ENCODE measurements around the gene KIAA1671. TPM values are rescaled to one million over a fixed set of nuclear protein-coding genes. Genes with fewer than 3 reads are reported as not detected.

KIAA1671 gene
- total and polyA plus RNA-seq, 4 donors = 8.7 to 35.9 (median 19.1) TPM

DNA sequence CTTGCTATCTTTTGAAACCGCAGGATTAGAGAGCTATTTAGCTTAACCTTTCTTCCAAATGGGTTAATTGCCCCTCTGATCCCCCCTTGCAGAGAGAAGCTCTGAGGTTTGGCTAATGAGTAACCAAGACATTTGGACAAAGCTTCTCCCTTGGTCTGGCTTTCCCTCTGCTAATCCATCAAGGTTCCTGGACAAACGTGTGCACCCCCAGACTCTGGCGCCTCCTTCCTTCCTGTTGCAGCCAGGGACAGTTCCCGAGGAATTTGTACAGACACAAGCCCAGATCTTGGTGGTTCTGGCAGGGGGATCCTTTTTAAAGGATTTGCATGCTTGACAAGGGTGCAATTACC is 1.6 kb downstream of the KIAA1671 start:
- WGBS = 30% methylated on average over 4 of the region's 4 CpGs
- DNase-seq (ENCODE audit: low spot score) = no peak
- Histone ChIP-seq H3K9ac (ENCODE audit: low read depth in 1 of 2, low read length in 2 of 2) (peak overlapping the region; percentile 36 to 58), H3K36me3 (ENCODE audit: control insufficient read depth in 4 of 4, insufficient read depth in 3 of 4, low read depth in 1 of 4, low read length in 3 of 4) (no peaks in the 10 kb centered on the region), H3K9me3 (ENCODE audit: control insufficient read depth in 4 of 4, low read length in 3 of 4) (no peaks in the 10 kb centered on the region), H3K27ac (ENCODE audit: low read depth in 1 of 2, low read length in 2 of 2) (peak overlapping the region in 1 of 2 donors; percentile 90), H3K4me3 (ENCODE audit: low read depth in 1 of 3, low read length in 3 of 3) (peak overlapping the region in 2 of 3 donors; percentile 75 to 82), H3K27me3 (ENCODE audit: control insufficient read depth in 4 of 4, insufficient read depth in 4 of 4, low read length in 3 of 4) (no peaks in the 10 kb centered on the region), H3K4me1 (ENCODE audit: control insufficient read depth in 4 of 4, insufficient read depth in 4 of 4, low read length in 3 of 4) (peaks cover 7 to 31% (median 18%) of the 10 kb centered on the region in 4 donors)
- TF ChIP-seq FOXA1 (IDR thresholded peaks at IDR 0.05) = no peak
- TF ChIP-seq SP1 (IDR thresholded peaks at IDR 0.05) = no peak
- TF ChIP-seq, protein P1, sequence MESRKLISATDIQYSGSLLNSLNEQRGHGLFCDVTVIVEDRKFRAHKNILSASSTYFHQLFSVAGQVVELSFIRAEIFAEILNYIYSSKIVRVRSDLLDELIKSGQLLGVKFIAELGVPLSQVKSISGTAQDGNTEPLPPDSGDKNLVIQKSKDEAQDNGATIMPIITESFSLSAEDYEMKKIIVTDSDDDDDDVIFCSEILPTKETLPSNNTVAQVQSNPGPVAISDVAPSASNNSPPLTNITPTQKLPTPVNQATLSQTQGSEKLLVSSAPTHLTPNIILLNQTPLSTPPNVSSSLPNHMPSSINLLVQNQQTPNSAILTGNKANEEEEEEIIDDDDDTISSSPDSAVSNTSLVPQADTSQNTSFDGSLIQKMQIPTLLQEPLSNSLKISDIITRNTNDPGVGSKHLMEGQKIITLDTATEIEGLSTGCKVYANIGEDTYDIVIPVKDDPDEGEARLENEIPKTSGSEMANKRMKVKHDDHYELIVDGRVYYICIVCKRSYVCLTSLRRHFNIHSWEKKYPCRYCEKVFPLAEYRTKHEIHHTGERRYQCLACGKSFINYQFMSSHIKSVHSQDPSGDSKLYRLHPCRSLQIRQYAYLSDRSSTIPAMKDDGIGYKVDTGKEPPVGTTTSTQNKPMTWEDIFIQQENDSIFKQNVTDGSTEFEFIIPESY (IDR thresholded peaks at IDR 0.05) = no peak
- no peak for TF ChIP-seq RAD21 (IDR thresholded peaks at IDR 0.05)
- no peak for TF ChIP-seq YY1 (IDR thresholded peaks at IDR 0.05)
- TF ChIP-seq HNF4A (conservative IDR thresholded peaks at IDR 0.05) = no peak
- TF ChIP-seq NR2F2 (IDR thresholded peaks at IDR 0.05) = no peak
- TF ChIP-seq, protein P2, sequence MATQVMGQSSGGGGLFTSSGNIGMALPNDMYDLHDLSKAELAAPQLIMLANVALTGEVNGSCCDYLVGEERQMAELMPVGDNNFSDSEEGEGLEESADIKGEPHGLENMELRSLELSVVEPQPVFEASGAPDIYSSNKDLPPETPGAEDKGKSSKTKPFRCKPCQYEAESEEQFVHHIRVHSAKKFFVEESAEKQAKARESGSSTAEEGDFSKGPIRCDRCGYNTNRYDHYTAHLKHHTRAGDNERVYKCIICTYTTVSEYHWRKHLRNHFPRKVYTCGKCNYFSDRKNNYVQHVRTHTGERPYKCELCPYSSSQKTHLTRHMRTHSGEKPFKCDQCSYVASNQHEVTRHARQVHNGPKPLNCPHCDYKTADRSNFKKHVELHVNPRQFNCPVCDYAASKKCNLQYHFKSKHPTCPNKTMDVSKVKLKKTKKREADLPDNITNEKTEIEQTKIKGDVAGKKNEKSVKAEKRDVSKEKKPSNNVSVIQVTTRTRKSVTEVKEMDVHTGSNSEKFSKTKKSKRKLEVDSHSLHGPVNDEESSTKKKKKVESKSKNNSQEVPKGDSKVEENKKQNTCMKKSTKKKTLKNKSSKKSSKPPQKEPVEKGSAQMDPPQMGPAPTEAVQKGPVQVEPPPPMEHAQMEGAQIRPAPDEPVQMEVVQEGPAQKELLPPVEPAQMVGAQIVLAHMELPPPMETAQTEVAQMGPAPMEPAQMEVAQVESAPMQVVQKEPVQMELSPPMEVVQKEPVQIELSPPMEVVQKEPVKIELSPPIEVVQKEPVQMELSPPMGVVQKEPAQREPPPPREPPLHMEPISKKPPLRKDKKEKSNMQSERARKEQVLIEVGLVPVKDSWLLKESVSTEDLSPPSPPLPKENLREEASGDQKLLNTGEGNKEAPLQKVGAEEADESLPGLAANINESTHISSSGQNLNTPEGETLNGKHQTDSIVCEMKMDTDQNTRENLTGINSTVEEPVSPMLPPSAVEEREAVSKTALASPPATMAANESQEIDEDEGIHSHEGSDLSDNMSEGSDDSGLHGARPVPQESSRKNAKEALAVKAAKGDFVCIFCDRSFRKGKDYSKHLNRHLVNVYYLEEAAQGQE (IDR thresholded peaks at IDR 0.05) = no peak
- TF ChIP-seq, protein P3, sequence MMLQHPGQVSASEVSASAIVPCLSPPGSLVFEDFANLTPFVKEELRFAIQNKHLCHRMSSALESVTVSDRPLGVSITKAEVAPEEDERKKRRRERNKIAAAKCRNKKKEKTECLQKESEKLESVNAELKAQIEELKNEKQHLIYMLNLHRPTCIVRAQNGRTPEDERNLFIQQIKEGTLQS (IDR thresholded peaks at IDR 0.05) = no peak
- no peak for TF ChIP-seq RXRA (IDR thresholded peaks at IDR 0.05)
- TF ChIP-seq GABPA (IDR thresholded peaks at IDR 0.05 in 1 of 2, conservative IDR thresholded peaks at IDR 0.05 in 1 of 2) = no peak
- no peak for TF ChIP-seq FOXA2 (IDR thresholded peaks at IDR 0.05)

DNA sequence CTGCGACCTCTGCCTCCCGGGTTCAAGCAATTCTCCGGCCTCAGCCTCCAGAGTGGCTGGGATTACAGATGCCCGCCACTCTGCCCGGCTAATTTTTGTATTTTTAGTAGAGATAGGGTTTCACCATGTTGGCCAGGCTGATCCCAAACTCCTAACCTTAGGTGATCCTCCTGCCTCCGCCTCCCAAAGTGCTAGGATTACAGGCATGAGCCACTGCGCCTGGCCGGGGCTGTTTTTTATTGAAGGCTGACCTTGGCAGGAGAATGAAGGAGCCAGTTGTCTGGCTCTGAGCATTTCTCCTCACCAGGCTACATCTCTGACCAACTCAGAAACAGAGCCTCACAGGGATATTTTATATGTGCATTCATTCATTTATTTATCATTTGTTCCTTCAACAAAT is 2.3 kb downstream of the KIAA1671 start:
- TF ChIP-seq NR2F2 (IDR thresholded peaks at IDR 0.05) (no peak), FOXA2 (IDR thresholded peaks at IDR 0.05) (no peak), FOXA1 (IDR thresholded peaks at IDR 0.05) (no peak), TAF1 (conservative IDR thresholded peaks at IDR 0.05) (no peak), JUND (IDR thresholded peaks at IDR 0.05) (no peak), RXRA (IDR thresholded peaks at IDR 0.05) (no peak), HNF4G (IDR thresholded peaks at IDR 0.05) (no peak), SP1 (IDR thresholded peaks at IDR 0.05) (no peak), RAD21 (IDR thresholded peaks at IDR 0.05) (no peak), HNF4A (conservative IDR thresholded peaks at IDR 0.05) (no peak), GABPA (IDR thresholded peaks at IDR 0.05 in 1 of 2, conservative IDR thresholded peaks at IDR 0.05 in 1 of 2) (no peak)
- peaks cover 7 to 31% (median 18%) of the 10 kb centered on the region in 4 donors for H3K4me1 ChIP-seq (ENCODE audit: control insufficient read depth in 4 of 4, insufficient read depth in 4 of 4, low read length in 3 of 4)
- no peak overlapping the region for H3K9ac ChIP-seq (ENCODE audit: low read depth in 1 of 2, low read length in 2 of 2)
- H3K4me3 ChIP-seq (ENCODE audit: low read depth in 1 of 3, low read length in 3 of 3) = no peak overlapping the region
- H3K36me3 ChIP-seq (ENCODE audit: control insufficient read depth in 4 of 4, insufficient read depth in 3 of 4, low read depth in 1 of 4, low read length in 3 of 4) = no peaks in the 10 kb centered on the region
- WGBS = 91% methylated on average over 8 of the region's 8 CpGs
- DNase-seq (ENCODE audit: low spot score) = no peak
- H3K27ac ChIP-seq (ENCODE audit: low read depth in 1 of 2, low read length in 2 of 2) = no peak overlapping the region
- H3K27me3 ChIP-seq (ENCODE audit: control insufficient read depth in 4 of 4, insufficient read depth in 4 of 4, low read length in 3 of 4) = no peaks in the 10 kb centered on the region
- H3K9me3 ChIP-seq (ENCODE audit: control insufficient read depth in 4 of 4, low read length in 3 of 4) = no peaks in the 10 kb centered on the region

All from liver (tissue), 9 donors.